ENCODE data around the gene ZSCAN5B. TPM values are rescaled to one million over a fixed set of nuclear protein-coding genes. Genes with fewer than 3 reads are reported as not detected.
"Not testable (repeated sequence)": the region's sequence is repeated elsewhere in the genome, so short reads cannot be mapped to it uniquely, and the experiment has no call there.

Gene ZSCAN5B, protein sequence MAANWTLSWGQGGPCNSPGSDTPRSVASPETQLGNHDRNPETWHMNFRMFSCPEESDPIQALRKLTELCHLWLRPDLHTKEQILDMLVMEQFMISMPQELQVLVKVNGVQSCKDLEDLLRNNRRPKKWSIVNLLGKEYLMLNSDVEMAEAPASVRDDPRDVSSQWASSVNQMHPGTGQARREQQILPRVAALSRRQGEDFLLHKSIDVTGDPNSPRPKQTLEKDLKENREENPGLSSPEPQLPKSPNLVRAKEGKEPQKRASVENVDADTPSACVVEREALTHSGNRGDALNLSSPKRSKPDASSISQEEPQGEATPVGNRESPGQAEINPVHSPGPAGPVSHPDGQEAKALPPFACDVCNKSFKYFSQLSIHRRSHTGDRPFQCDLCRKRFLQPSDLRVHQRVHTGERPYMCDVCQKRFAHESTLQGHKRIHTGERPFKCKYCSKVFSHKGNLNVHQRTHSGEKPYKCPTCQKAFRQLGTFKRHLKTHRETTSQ
- polyA plus RNA-seq, result 0.10 TPM

DNA sequence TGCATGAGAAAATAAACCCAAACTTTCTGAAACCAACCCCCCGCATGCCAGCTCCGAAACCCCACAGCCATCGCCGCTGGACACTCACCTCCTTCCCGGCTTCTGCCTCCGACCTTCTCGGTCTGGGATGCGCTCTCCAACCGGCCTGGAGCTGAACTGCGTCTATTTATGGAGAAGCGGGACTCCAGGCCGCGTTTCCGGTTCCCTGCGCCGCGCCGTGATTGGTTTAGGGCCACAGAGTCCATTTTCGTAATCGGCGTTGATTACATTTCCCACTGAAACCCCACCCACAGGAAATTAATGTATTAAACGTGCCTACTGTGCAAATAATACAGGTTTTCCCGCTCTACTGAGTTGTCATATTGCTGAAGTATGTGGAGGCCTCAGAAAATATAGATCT, at the start of gene ZSCAN5B:
ZSCAN5B (minus strand) TSS at position 138 of the 400 bp plus-strand sequence. CDS start 4,731 bp downstream, outside the sequence.
- H3K27ac Mint-ChIP-seq, H3K36me3 Mint-ChIP-seq, H3K4me1 Mint-ChIP-seq, H3K9me3 Mint-ChIP-seq, H3K4me3 Mint-ChIP-seq: not testable (repeated sequence)
- peaks cover 12% of the 10 kb centered on the region for H3K27me3 Mint-ChIP-seq

DNA sequence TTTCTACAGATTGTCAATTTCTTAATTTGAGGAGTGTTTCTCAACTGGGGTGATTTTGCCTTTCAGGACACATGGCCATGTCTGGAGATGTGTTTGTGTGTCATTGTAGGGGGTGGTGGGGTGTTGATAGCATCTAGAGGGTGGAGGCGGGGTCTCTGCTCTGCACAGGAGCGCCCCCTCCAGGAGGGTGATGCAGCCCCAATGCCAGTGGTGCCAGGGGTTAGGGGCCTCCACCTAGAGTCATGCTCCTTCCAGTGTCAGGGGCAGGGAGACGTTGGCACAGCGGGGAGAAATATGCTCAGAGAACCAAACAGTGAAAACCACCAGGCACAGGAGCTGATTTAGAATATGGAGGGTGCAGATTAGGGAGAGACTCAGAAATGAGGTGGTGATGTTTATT, 48.2 kb upstream of the ZSCAN5B start:
- not testable (repeated sequence) for H3K27me3 Mint-ChIP-seq

DNA sequence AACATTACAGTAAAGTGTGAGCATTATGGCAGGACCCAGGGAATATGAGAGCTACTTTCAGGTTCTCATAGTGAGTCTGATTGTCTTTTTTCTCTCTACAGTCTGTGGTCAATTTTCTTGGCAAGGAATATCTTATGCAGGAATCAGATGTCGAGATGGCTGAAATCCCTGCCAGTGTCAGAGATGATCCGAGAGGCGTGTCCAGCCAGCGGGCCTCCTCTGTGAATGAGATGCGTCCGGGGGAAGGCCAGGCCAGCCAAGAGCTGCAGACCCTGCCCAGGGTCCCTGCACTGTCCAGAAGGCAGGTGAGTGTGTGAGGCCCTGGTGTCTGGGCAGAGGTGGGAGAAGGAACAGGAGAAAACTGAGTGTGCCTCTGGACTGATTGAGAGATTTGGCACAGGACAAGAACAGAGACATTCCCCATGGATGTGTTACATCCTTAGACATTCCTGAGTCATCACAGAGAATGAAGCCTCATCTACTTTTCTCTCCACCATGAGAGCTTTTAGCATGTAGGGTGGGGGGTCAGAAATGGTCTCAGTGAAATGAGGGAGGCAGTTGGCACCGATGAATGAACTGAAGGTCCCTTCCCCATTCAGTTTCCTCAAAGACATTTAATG, 47.6 kb upstream of the ZSCAN5B start:
- Mint-ChIP-seq H3K4me3 (no peak overlapping the region), H3K36me3 (no peaks in the 10 kb centered on the region), H3K9me3 (no peaks in the 10 kb centered on the region), H3K27me3 (no peaks in the 10 kb centered on the region), H3K27ac (no peak overlapping the region), H3K4me1 (no peaks in the 10 kb centered on the region)

More for the DNA sequence above, 48.2 kb upstream of the ZSCAN5B start:
- not testable (repeated sequence) for H3K36me3 Mint-ChIP-seq, H3K4me3 Mint-ChIP-seq, H3K27ac Mint-ChIP-seq, H3K4me1 Mint-ChIP-seq, H3K9me3 Mint-ChIP-seq

DNA sequence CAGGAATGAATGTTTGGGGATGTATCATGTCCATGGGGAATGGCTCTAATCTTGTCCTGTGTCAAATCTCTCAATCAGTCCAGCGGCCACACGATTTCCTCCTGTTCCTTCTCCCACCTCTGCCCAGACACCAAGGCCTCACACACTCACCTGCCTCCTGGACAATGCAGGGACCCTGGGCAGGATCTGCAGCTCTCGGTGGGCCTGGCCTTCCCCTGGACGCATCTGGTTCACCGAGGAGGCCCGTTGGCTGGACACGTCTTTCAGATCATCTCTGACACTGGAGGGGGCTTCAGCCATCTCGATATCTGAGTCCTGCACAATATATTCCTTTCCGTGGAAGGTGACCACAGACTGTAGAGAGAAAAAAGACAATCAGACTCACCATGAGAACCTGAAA, 25.9 kb upstream of the ZSCAN5B start:
- no peaks in the 10 kb centered on the region for H3K4me1 Mint-ChIP-seq
- H3K27ac Mint-ChIP-seq, result no peak overlapping the region
- peaks cover 3% of the 10 kb centered on the region for H3K27me3 Mint-ChIP-seq
- H3K4me3 Mint-ChIP-seq, result no peak overlapping the region
- no peaks in the 10 kb centered on the region for H3K9me3 Mint-ChIP-seq
- peaks cover 2% of the 10 kb centered on the region for H3K36me3 Mint-ChIP-seq

DNA sequence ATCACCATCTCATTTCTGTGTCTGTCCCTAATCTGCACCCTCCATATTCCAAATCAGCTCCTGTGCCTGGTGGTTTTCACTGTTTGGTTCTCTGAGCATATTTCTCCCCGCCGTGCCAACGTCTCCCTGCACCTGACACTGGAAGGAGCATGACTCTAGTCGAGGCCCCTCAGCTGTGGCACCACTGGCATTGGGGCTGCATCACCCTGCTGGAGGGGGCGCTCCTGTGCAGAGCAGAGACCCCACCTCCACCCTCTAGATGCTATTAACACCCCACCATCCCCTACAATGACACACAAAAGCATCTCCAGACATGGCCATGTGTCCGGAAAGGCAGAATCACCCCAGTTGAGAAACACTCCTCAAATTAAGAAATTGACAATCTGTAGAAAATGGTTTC, 25.3 kb upstream of the ZSCAN5B start:
- H3K4me3 Mint-ChIP-seq, result no peak overlapping the region
- H3K9me3 Mint-ChIP-seq, result no peaks in the 10 kb centered on the region
- H3K27ac Mint-ChIP-seq, result no peak overlapping the region
- peaks cover 0 to 1% (median 0%) of the 10 kb centered on the region in 3 donors for H3K4me1 Mint-ChIP-seq
- H3K36me3 Mint-ChIP-seq, result peaks cover under 1% of the 10 kb centered on the region
- peaks cover 5% of the 10 kb centered on the region for H3K27me3 Mint-ChIP-seq

DNA sequence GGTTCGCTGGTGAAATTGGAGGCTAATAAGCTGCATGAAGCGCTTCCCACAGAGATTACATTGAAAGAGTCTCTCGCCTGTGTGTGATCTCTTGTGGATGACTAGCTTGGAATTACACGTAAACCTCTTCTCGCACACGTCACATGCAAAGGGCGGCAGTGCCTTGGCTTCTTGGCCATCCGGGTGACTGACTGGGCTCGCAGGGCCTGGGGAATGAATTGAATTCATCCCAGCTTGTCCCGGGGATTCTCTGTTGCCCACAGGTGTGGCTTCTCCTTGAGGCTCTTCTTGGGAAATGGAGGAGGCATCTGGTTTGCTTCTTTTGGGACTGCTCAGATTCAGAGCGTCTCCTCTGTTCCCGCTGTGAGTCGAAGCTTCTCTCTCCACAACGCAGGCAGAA, 24.3 kb upstream of the ZSCAN5B start:
- peaks cover 10% of the 10 kb centered on the region for H3K27me3 Mint-ChIP-seq
- no peak overlapping the region for H3K27ac Mint-ChIP-seq

DNA sequence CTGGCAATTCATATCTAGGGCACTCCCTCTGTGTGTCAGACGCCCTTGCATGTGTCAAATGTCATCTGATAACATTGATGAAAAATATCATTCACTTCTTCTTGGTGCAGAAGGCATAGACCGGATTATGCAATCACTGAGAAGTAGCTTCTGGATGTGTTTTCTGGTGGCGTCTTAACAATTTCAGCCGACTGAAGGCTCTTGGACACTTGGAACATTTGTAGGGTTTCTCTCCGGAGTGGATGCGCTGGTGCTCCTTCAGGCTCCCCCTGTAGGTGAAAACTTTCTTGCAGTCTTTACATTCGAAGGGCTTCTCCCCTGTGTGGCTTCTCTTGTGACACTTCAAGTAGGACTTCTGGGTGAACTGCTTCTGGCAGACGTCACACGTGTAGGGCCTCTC, 23.9 kb upstream of the ZSCAN5B start:
- H3K4me1 Mint-ChIP-seq, H3K36me3 Mint-ChIP-seq, H3K27ac Mint-ChIP-seq, H3K9me3 Mint-ChIP-seq, H3K4me3 Mint-ChIP-seq: not testable (repeated sequence)
- H3K27me3 Mint-ChIP-seq, result peaks cover 13% of the 10 kb centered on the region

More for the DNA sequence above, 24.3 kb upstream of the ZSCAN5B start:
- no peaks in the 10 kb centered on the region for H3K36me3 Mint-ChIP-seq
- H3K4me1 Mint-ChIP-seq, result peaks cover 0 to 2% (median 0%) of the 10 kb centered on the region in 3 donors
- no peak overlapping the region for H3K4me3 Mint-ChIP-seq
- no peaks in the 10 kb centered on the region for H3K9me3 Mint-ChIP-seq

DNA sequence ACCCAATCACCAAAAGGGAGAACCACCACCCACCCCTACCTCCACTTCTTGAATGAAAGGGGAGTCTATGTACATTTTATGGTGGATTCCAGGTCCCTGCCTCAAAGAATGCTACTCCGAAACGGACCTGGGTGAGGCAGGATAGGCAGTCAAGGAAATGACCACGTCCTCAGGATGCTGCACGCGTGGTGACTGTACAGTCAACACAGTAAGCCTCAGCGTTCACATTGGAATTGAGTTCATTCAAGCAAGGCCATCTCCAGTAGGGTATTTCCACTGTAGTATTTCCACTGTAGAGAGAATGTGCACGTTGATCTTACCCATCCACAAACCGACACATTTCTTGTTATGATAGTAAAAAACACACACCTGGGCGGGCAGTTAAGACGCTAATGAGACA, 21.4 kb upstream of the ZSCAN5B start:
- Mint-ChIP-seq H3K27ac (no peak overlapping the region), H3K4me3 (no peak overlapping the region), H3K27me3 (peaks cover 27% of the 10 kb centered on the region), H3K4me1 (peaks cover 0 to 2% (median 0%) of the 10 kb centered on the region in 3 donors), H3K36me3 (no peaks in the 10 kb centered on the region), H3K9me3 (no peaks in the 10 kb centered on the region)

DNA sequence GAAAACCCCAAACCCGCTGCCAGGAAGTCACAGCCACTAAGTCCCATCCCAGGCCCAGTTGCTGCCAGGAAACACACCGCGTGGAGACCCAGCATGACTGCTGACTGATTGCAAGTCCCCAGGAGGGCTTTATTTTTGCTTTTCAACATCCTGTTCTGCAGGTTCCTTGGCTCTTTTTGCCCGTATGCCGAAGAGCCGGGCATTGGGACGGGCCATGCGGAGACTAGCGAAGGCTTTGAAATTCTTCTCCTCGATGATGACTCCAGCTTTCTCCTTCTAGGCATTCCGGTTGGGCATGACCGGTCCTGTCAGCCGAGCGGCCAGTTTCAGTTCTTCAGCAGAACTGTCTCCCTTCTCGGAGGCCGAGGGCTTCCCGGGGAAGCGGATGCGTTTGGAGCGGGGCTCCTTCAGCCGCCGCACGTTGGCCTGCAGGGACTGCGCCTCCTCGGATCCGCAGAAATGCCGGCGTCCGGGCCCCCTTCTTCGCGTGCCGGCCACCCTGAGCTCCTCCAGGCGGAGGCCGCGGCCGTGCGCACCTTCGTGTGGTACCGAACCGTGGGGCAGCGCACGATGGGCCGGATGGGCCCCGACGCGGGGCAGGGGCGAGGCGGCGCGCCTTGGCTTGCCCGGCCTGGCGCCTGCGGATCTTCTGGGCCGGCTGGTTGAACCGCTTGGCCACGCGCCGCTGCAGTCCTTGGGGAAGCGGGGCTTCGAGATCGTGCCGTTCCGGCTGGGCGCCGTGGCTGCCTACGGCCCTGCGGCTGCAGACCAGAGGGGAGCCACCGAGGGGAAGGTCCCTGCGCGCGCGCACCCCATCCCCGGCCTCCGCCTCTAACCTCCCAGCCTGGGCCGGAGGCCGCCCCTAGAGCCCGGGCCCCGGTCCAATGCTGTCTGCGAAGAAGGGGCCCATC, 19.7 kb upstream of the ZSCAN5B start:
- Mint-ChIP-seq H3K9me3 (no peaks in the 10 kb centered on the region), H3K36me3 (no peaks in the 10 kb centered on the region), H3K4me1 (peaks cover 0 to 2% (median 0%) of the 10 kb centered on the region in 3 donors), H3K27me3 (peaks cover 27% of the 10 kb centered on the region), H3K27ac (no peak overlapping the region), H3K4me3 (peak overlapping the region in 1 of 4 donors; percentile 22)

DNA sequence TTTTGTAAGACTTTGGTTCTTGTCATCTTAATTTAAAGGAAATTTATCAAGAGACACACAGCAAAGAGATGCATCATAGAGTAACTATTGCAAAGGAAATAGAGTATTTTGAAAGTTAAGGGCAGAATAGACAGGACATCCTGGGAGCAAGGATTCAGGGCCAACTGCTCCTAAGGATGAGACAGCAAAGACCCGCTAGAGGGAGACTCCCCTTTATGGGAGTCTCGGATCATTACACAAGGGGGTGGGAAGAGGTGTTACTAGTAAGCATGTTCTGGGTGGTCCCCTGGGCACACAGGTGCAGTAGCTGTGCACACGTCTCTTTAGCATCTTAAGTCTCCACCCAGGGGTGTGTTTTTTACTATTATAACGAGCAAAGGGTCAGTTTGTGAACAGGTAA, 14.1 kb upstream of the ZSCAN5B start:
- Mint-ChIP-seq H3K4me1 (no peaks in the 10 kb centered on the region), H3K4me3 (no peak overlapping the region), H3K27ac (no peak overlapping the region), H3K9me3 (no peaks in the 10 kb centered on the region), H3K27me3 (peaks cover 15% of the 10 kb centered on the region), H3K36me3 (no peaks in the 10 kb centered on the region)

DNA sequence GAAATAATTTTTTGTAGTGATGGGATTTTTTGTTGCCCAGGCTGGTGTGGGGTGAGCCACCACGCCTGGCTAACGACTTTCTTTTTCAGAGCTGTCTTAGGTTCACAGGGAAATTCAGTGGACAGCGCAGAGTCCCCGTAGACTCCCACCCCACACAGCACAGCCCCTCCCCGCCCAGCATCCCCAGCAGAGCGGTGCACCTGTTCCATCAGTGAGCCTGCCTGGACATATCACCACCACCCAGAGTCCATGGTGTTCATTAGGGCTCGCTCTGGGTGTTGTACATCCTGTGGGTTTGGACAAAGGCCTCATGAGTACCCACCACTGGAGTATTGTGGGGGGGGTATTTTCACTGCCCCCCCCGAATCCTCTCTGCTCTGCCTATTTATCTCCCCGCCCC, 12.5 kb upstream of the ZSCAN5B start:
- not testable (repeated sequence) for H3K36me3 Mint-ChIP-seq, H3K4me1 Mint-ChIP-seq, H3K9me3 Mint-ChIP-seq, H3K27me3 Mint-ChIP-seq, H3K4me3 Mint-ChIP-seq, H3K27ac Mint-ChIP-seq

DNA sequence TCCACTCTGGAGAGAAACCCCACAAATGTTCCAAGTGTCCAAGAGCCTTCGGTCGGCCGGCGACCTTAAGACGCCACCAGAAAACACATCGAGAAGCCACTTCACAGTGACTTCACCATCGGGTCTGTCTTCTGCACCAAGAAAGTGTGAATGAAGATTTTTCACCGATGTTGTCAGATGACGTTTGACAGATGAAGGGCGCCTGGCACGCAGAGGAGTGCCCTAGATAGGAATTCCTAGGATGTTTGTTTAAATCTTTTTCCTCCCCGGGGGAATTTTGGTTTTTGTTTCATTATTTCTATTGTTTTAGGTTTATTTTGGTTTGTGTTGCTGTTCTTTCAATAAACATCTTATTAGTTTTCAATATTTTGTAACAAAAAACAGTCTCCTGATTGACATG, 11.5 kb upstream of the ZSCAN5B start:
- Mint-ChIP-seq H3K4me1 (no peaks in the 10 kb centered on the region), H3K36me3 (no peaks in the 10 kb centered on the region), H3K27me3 (peaks cover under 1% of the 10 kb centered on the region), H3K27ac (no peak overlapping the region), H3K9me3 (no peaks in the 10 kb centered on the region), H3K4me3 (no peak overlapping the region)

DNA sequence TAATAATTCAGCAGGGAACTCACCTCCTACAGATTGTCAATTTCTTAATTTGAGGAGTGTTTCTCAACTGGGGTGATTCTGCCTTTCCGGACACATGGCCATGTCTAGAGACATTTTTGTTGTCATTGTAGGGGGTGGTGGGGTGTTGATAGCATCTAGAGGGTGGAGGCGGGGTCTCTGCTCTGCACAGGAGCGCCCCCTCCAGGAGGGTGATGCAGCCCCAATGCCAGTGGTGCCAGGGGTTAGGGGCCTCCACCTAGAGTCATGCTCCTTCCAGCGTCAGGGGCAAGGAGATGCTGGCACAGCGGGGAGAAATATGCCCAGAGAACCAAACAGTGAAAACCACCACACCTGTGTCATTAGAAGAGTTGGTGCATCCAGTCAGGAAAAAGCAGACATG, 10.0 kb upstream of the ZSCAN5B start:
- not testable (repeated sequence) for H3K9me3 Mint-ChIP-seq, H3K27ac Mint-ChIP-seq, H3K36me3 Mint-ChIP-seq, H3K27me3 Mint-ChIP-seq, H3K4me1 Mint-ChIP-seq, H3K4me3 Mint-ChIP-seq

DNA sequence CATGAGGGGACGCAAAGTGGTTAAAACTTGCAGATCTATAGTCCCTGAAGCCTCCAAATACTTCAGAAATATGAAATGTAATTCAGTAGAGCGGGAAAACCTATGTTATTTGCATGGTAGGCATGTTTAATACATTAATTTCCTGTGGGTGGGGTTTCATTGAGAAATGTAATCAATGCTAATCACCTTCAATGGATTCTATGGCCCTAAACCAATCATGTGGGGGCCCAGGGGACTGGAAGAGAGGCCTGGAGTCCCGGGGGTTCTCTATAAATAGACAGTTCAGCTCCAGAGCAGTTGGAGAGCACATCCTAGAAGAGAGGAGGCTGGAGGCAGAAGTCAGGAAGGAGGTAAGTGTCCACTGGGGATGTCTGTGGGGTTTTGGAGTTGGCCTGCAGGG, 4.4 kb upstream of the ZSCAN5B start, which contains the start of gene ZSCAN5C:
ZSCAN5C (plus strand) TSS at position 301 of the 400 bp plus-strand sequence. CDS start 3,641 bp downstream, outside the sequence.
- no peak within 1 kb of the TSS for H3K4me3 Mint-ChIP-seq
- no peaks in the 10 kb centered on the region for H3K4me1 Mint-ChIP-seq
- H3K27ac Mint-ChIP-seq, result no peak within 1 kb of the TSS
- peaks cover 2% of the 10 kb centered on the region for H3K36me3 Mint-ChIP-seq
- peaks cover 4% of the 10 kb centered on the region for H3K27me3 Mint-ChIP-seq
- H3K9me3 Mint-ChIP-seq, result no peaks in the 10 kb centered on the region

DNA sequence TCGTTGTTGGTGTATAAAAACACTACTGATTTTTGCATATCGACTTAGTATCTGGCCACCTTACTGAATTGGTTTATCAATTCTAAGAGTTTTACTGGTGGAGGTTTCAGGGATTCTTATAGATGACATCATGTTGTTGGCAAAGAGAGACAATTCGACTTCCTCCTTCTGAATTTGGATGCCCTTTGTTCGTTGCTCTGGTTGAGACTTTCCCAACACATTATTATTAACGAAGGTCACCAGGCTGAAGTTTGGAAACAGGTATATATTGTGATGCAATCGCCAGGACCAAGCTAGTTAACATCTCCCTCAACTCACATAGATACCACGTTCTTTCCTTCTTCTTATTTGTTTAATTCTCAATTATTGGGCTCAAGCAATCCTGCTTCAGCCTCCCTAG, 2.1 kb upstream of the ZSCAN5B start:
- no peaks in the 10 kb centered on the region for H3K4me1 Mint-ChIP-seq
- no peaks in the 10 kb centered on the region for H3K9me3 Mint-ChIP-seq

More for the DNA sequence above, 2.1 kb upstream of the ZSCAN5B start:
- no peak overlapping the region for H3K4me3 Mint-ChIP-seq
- H3K36me3 Mint-ChIP-seq, result peaks cover 2% of the 10 kb centered on the region
- peaks cover 7% of the 10 kb centered on the region for H3K27me3 Mint-ChIP-seq
- no peak overlapping the region for H3K27ac Mint-ChIP-seq

Measured in IgD-negative memory B cell (primary cell).